A549 (cell line): Measurements from ENCODE around the gene TF. TPM values are rescaled to one million over a fixed set of nuclear protein-coding genes. Genes with fewer than 3 reads are reported as not detected.

Experiments
- ATAC-seq, 2 experiments: fragments of 200-7000 bp in 1 of 2; fragments of >200 bp in 1 of 2; cut with Nextera tagmentation in 1 of 2; cut with Tn5 transposase in 1 of 2; 3 replicates each; pipeline versions ENCODE4 v1.8.0 to v1.9.1; 2018 to 2020; ENCODE audit warnings: mild to moderate bottlenecking in 1 of 2, moderate library complexity in 1 of 2
- CTCF ChIA-PET: fragments of 300-600 bp; sonication (Branson Sonifier 250); formaldehyde crosslinking; extraction: SDS; loops from one replicate; lab custom pipeline; 2021; ENCODE audit warnings: antibody characterized with exemption, inconsistent platforms; lab: Yijun Ruan, JAX
- POLR2A ChIA-PET: fragments of 350-600 bp; formaldehyde crosslinking; extraction: SDS; loops from one replicate; lab custom pipeline; 2021; ENCODE audit warnings: antibody characterized with exemption, inconsistent platforms; lab: Yijun Ruan, JAX
- DNase-seq, 2 experiments: peaks; one replicate each; pipeline versions ENCODE4 v3.0.0 to v3.0.0-alpha.2; 2011 to 2016; ENCODE audit warnings: low read depth in 1 of 2, low spot score in 1 of 2
- FAIRE-seq: peaks from 2 replicates; lab custom pipeline; 2011; peaks lifted over from hg19 to GRCh38; lab: Jason Lieb, UNC
- H3K27ac ChIP-seq, 2 experiments: fragments of >200 bp; sonication (Bioruptor Twin); formaldehyde crosslinking; 3 replicates each; pipeline ENCODE4 v1.5.1; 2016 to 2017
- H3K4me1 ChIP-seq: fragments of >200 bp; sonication (Bioruptor Twin); formaldehyde crosslinking; 3 replicates; pipeline ENCODE4 v1.6.1; 2016
- H3K4me2 ChIP-seq: fragments of >200 bp; sonication (Bioruptor Twin); formaldehyde crosslinking; 3 replicates; pipeline ENCODE4 v1.6.1; 2016
- H3K4me3 ChIP-seq: fragments of >200 bp; sonication (Bioruptor Twin); formaldehyde crosslinking; 3 replicates; pipeline ENCODE4 v1.5.1; 2016
- H3K9me3 ChIP-seq: fragments of >200 bp; sonication (Bioruptor Twin); formaldehyde crosslinking; 3 replicates; pipeline ENCODE4 v1.6.1; 2016
- ATOH8 ChIP-seq: fragments of 250-450 bp; sonication (Bioruptor Pico); IDR thresholded peaks from 2 replicates; pipeline ENCODE4 v1.5.0; 2020; ENCODE audit warnings: low read depth, mild to moderate bottlenecking, moderate library complexity
- BHLHE40 ChIP-seq: IDR thresholded peaks from 2 replicates; pipeline ENCODE4 v1.6.1; 2012; ENCODE audit warnings: low read depth, low read length, inconsistent platforms
- CBX2 ChIP-seq: fragments of 200-600 bp; sonication (generic); IDR thresholded peaks from 2 replicates; pipeline ENCODE4 v1.6.1; 2016; ENCODE audit warnings: low read depth, mild to moderate bottlenecking, borderline replicate concordance
- CHD2 ChIP-seq: fragments of 150-350 bp; IDR thresholded peaks from 2 replicates; pipeline ENCODE4 v1.6.1; 2014; ENCODE audit warnings: low read length; ENCODE audit not compliant: partially characterized antibody
- CTCF ChIP-seq: fragments of >200 bp; sonication (Bioruptor Twin); formaldehyde crosslinking; IDR thresholded peaks from 3 replicates; pipeline ENCODE4 v1.5.1; 2016
- E2F6 ChIP-seq: IDR thresholded peaks from 2 replicates; pipeline ENCODE4 v1.6.1; 2012; ENCODE audit warnings: low read depth, borderline replicate concordance
- EHF ChIP-seq: fragments of 250-450 bp; sonication (Bioruptor Pico); IDR thresholded peaks from 2 replicates; pipeline ENCODE4 v1.5.0; 2020; ENCODE audit warnings: mild to moderate bottlenecking
- ELK1 ChIP-seq: fragments of 150-350 bp; IDR thresholded peaks from 2 replicates; pipeline ENCODE4 v1.6.1; 2014; ENCODE audit warnings: low read depth, mild to moderate bottlenecking, low read length
- ESRRA ChIP-seq: fragments of 150-350 bp; IDR thresholded peaks from 2 replicates; pipeline ENCODE4 v1.6.1; 2014; ENCODE audit warnings: mild to moderate bottlenecking, low read length, borderline replicate concordance
- GATA3 ChIP-seq: IDR thresholded peaks from 2 replicates; pipeline ENCODE4 v1.6.1; 2012; ENCODE audit warnings: borderline replicate concordance
- HEYL ChIP-seq: fragments of 250-450 bp; sonication (Bioruptor Pico); IDR thresholded peaks from 2 replicates; pipeline ENCODE4 v1.8.0; 2021; ENCODE audit warnings: mild to moderate bottlenecking, moderate library complexity
- HMGXB4 ChIP-seq: fragments of 250-450 bp; sonication (Bioruptor Pico); IDR thresholded peaks from 2 replicates; pipeline ENCODE4 v1.5.0; 2021; ENCODE audit warnings: mild to moderate bottlenecking, moderate library complexity, borderline replicate concordance
- HOXA7 ChIP-seq: fragments of 250-450 bp; sonication (Bioruptor Pico); IDR thresholded peaks from 2 replicates; pipeline ENCODE4 v1.5.0; 2020; ENCODE audit warnings: mild to moderate bottlenecking, moderate library complexity
- JUN ChIP-seq, 2 experiments: fragments of >200 bp; sonication (Bioruptor Twin); formaldehyde crosslinking; IDR thresholded peaks; 2 replicates in 1 of 2; 3 replicates in 1 of 2; pipeline ENCODE4 v1.6.1; 2016 to 2017
- JUNB ChIP-seq: fragments of >200 bp; sonication (Bioruptor Twin); formaldehyde crosslinking; IDR thresholded peaks from 2 replicates; pipeline ENCODE4 v1.6.1; 2016
- KDM5A ChIP-seq: fragments of 200-600 bp; sonication (generic); IDR thresholded peaks from 2 replicates; pipeline ENCODE4 v1.6.1; 2016; ENCODE audit warnings: antibody characterized with exemption, mild to moderate bottlenecking
- MAFK ChIP-seq: fragments of 450-650 bp; IDR thresholded peaks from 2 replicates; pipeline ENCODE4 v1.6.1; 2014; ENCODE audit not compliant: partially characterized antibody
- MYC ChIP-seq: IDR thresholded peaks from 2 replicates; pipeline ENCODE4 v1.6.1; 2012; ENCODE audit warnings: mild to moderate bottlenecking, inconsistent platforms, low read length, improper control_type of control experiment, borderline replicate concordance
- NPAS2 ChIP-seq: fragments of 250-450 bp; sonication (Bioruptor Pico); IDR thresholded peaks from 2 replicates; pipeline ENCODE4 v1.8.0; 2022; ENCODE audit warnings: mild to moderate bottlenecking, moderate library complexity, borderline replicate concordance
- PHF8 ChIP-seq: fragments of 200-600 bp; sonication (generic); IDR thresholded peaks from 2 replicates; pipeline ENCODE4 v1.6.1; 2016; ENCODE audit warnings: low read depth, mild to moderate bottlenecking, antibody characterized with exemption, moderate library complexity, borderline replicate concordance
- POLR2A ChIP-seq: IDR thresholded peaks from 2 replicates; pipeline ENCODE4 v1.6.1; 2012; ENCODE audit warnings: mild to moderate bottlenecking, low read length
- RAD21 ChIP-seq, 2 experiments: fragments of >200 bp in 1 of 2; sonication (Bioruptor Twin) in 1 of 2; formaldehyde crosslinking in 1 of 2; IDR thresholded peaks in 1 of 2; conservative IDR thresholded peaks in 1 of 2; 2 replicates in 1 of 2; 3 replicates in 1 of 2; pipeline ENCODE4 v1.6.1; 2012 to 2018; ENCODE audit warnings: inconsistent platforms in 1 of 2
- RNF2 ChIP-seq: fragments of 200-600 bp; sonication (generic); IDR thresholded peaks from 2 replicates; pipeline ENCODE4 v1.6.1; 2016; ENCODE audit warnings: low read depth, mild to moderate bottlenecking, antibody characterized with exemption, moderate library complexity, borderline replicate concordance
- SMC3 ChIP-seq: fragments of >200 bp; sonication (Bioruptor Twin); formaldehyde crosslinking; IDR thresholded peaks from 3 replicates; pipeline ENCODE4 v1.6.1; 2018; ENCODE audit warnings: inconsistent platforms
- TFCP2L1 ChIP-seq: fragments of 250-450 bp; sonication (Bioruptor Pico); IDR thresholded peaks from 2 replicates; pipeline ENCODE4 v1.5.0; 2021; ENCODE audit warnings: mild to moderate bottlenecking
- ZC3H11A ChIP-seq: fragments of 450-650 bp; IDR thresholded peaks from 2 replicates; pipeline ENCODE4 v1.6.1; 2014; ENCODE audit warnings: antibody characterized with exemption, mild to moderate bottlenecking
- ZFP36 ChIP-seq: fragments of 450-650 bp; IDR thresholded peaks from 2 replicates; pipeline ENCODE4 v1.6.1; 2014; ENCODE audit warnings: borderline replicate concordance; ENCODE audit not compliant: partially characterized antibody
- ZNF302 ChIP-seq: fragments of 250-450 bp; sonication (Bioruptor Pico); IDR thresholded peaks from 2 replicates; pipeline ENCODE4 v1.9.0; 2021; ENCODE audit warnings: inconsistent platforms, mild to moderate bottlenecking, moderate library complexity
- ZSCAN20 ChIP-seq: fragments of 250-450 bp; sonication (Bioruptor Pico); IDR thresholded peaks from 2 replicates; pipeline ENCODE4 v1.8.0; 2022; ENCODE audit warnings: mild to moderate bottlenecking, moderate library complexity
- WGBS: methylation state at CpG from one replicate; pipeline ENCODE4 v1.1.6; 2017; ENCODE audit errors: missing lambda C conversion rate; 5-methylcytosine and 5-hydroxymethylcytosine counted together
- polyA plus RNA-seq, 4 experiments: library from polyadenylated mRNA; depleted of rRNA in 3 of 4; stranded (reverse); fragments of >200 nt; fragmentation: RNase III in 1 of 4; extraction: RNeasy Plus Mini Kit Qiagen cat#74134 plus additional on column Dnase treatment in 1 of 4; gene quantifications; 2 replicates in 3 of 4; 3 replicates in 1 of 4; pipeline ENCODE4 v1.2.3, GENCODE V29; 2011 to 2017

The TF gene
- polyA plus RNA-seq, 2 of the 4 experiments (the other 2 are of a cell fraction): 0.53 to 10.5 TPM

GRCh38 chr3:133699467-133699866 is 46.7 kb upstream of the TF start:
- Histone ChIP-seq H3K9me3 (no peaks in the 10 kb centered on the region), H3K27ac (no peak overlapping the region), H3K4me3 (no peak overlapping the region), H3K4me2 (no peak overlapping the region)
- ChIA-PET CTCF (interaction anchor here (1.2 kb wide), 1 partner anchor 9 kb away, joined by 3 read pairs; no protein-coding TSS in a partner anchor), POLR2A (no interaction called here)
- 42% methylated on average over 2 of the region's 2 CpGs for WGBS
- no peak for DNase-seq
- no peak for ATAC-seq
- no peak for TF ChIP-seq HOXA7
- TF ChIP-seq RAD21 (conservative IDR thresholded peaks at IDR 0.05 in 1 of 2, IDR thresholded peaks at IDR 0.05 in 1 of 2): no peak
- no peak for TF ChIP-seq CTCF
- no peak for TF ChIP-seq HMGXB4 (CRISPR knock-in tag)
- TF ChIP-seq BHLHE40: no peak
- TF ChIP-seq CBX2: no peak
- no peak for TF ChIP-seq KDM5A
- TF ChIP-seq SMC3: no peak
- no peak for TF ChIP-seq ESRRA
- no peak for TF ChIP-seq MAFK
- TF ChIP-seq MYC: no peak
- no peak for TF ChIP-seq RNF2
- no peak for TF ChIP-seq TFCP2L1 (CRISPR knock-in tag)
- TF ChIP-seq JUNB: no peak
- TF ChIP-seq ZC3H11A: no peak
- TF ChIP-seq HEYL (CRISPR knock-in tag): no peak
- no peak for TF ChIP-seq POLR2A
- no peak for TF ChIP-seq JUN (IDR thresholded peaks at IDR 0.05)
- no peak for TF ChIP-seq ELK1
- TF ChIP-seq PHF8: no peak
- TF ChIP-seq, all 56 proteins: peak for 0
- no peaks in the 10 kb centered on the region for H3K4me1 ChIP-seq
- no peak for FAIRE-seq

GRCh38 chr3:133699903-133700302 is 46.3 kb upstream of the TF start:
- Histone ChIP-seq H3K4me3 (no peak overlapping the region), H3K27ac (no peak overlapping the region), H3K4me1 (no peaks in the 10 kb centered on the region), H3K9me3 (no peaks in the 10 kb centered on the region), H3K4me2 (no peak overlapping the region)
- ChIA-PET POLR2A (no interaction called here), CTCF (interaction anchor here (1.2 kb wide), 1 partner anchor 9 kb away, joined by 3 read pairs; no protein-coding TSS in a partner anchor)
- ATAC-seq (no peak), DNase-seq (no peak), FAIRE-seq (no peak)
- 38% methylated on average over 3 of the region's 3 CpGs for WGBS
- TF ChIP-seq ATOH8 (CRISPR knock-in tag) (no peak), CBX2 (no peak), SMC3 (no peak), NPAS2 (CRISPR knock-in tag) (no peak), EHF (CRISPR knock-in tag) (no peak), CTCF (no peak), MAFK (no peak), ZFP36 (no peak), E2F6 (no peak), ZSCAN20 (CRISPR knock-in tag) (no peak), GATA3 (no peak), CHD2 (no peak), ZNF302 (no peak), RAD21 (conservative IDR thresholded peaks at IDR 0.05 in 1 of 2, IDR thresholded peaks at IDR 0.05 in 1 of 2) (no peak), HEYL (CRISPR knock-in tag) (no peak)
